Trophoblast cell (in vitro differentiated cells and primary cell): ENCODE data around the gene CELF6.

ENCODE experiments used
- DNase-seq, 2 donors: peaks; one replicate each; pipeline ENCODE4 v3.0.0-alpha.2; 2016
- H2AFZ ChIP-seq: 2 replicates; pipeline ENCODE4 v1.6.1; 2013; ENCODE audit warnings: low read length, moderate library complexity, mild to moderate bottlenecking; ENCODE audit not compliant: insufficient read depth, poor library complexity
- H2AK5ac ChIP-seq: 2 replicates; pipeline ENCODE4 v1.6.1; 2013; ENCODE audit warnings: mild to moderate bottlenecking, low read length
- H2BK120ac ChIP-seq: 2 replicates; pipeline ENCODE4 v1.6.1; 2013; ENCODE audit warnings: low read length, mild to moderate bottlenecking, moderate library complexity; ENCODE audit not compliant: insufficient read depth, poor library complexity
- H2BK12ac ChIP-seq: 2 replicates; pipeline ENCODE4 v1.6.1; 2013; ENCODE audit warnings: mild to moderate bottlenecking, low read length, moderate library complexity
- H2BK5ac ChIP-seq: 2 replicates; pipeline ENCODE4 v1.6.1; 2013; ENCODE audit warnings: low read length, low read depth, moderate library complexity, mild to moderate bottlenecking; ENCODE audit not compliant: poor library complexity
- H3K14ac ChIP-seq: 2 replicates; pipeline ENCODE4 v1.6.1; 2013; ENCODE audit warnings: mild to moderate bottlenecking, low read length
- H3K18ac ChIP-seq: 2 replicates; pipeline ENCODE4 v1.6.1; 2013; ENCODE audit warnings: mild to moderate bottlenecking, low read length
- H3K23ac ChIP-seq: 2 replicates; pipeline ENCODE4 v1.6.1; 2013; ENCODE audit warnings: low read length
- H3K27ac ChIP-seq: 2 replicates; pipeline ENCODE4 v1.5.1; 2013; ENCODE audit warnings: low read depth, mild to moderate bottlenecking, inconsistent platforms, low read length, moderate library complexity
- H3K27me3 ChIP-seq: 2 replicates; pipeline ENCODE4 v1.6.1; 2013; ENCODE audit warnings: inconsistent platforms, mild to moderate bottlenecking, low read length, moderate library complexity; ENCODE audit not compliant: insufficient read depth
- H3K36me3 ChIP-seq, 2 experiments: 1 replicate in 1 of 2; 2 replicates in 1 of 2; pipeline ENCODE4 v1.6.1; 2013; ENCODE audit warnings: low read length in 2 of 2, mild to moderate bottlenecking in 2 of 2, moderate library complexity in 1 of 2; ENCODE audit not compliant: insufficient read depth in 2 of 2, control insufficient read depth in 1 of 2
- H3K4ac ChIP-seq: 2 replicates; pipeline ENCODE4 v1.6.1; 2013; ENCODE audit warnings: low read depth, mild to moderate bottlenecking, low read length, moderate library complexity
- H3K4me1 ChIP-seq, 2 experiments: 1 replicate in 1 of 2; 2 replicates in 1 of 2; pipeline ENCODE4 v1.6.1; 2013; ENCODE audit warnings: low read length in 2 of 2, mild to moderate bottlenecking in 2 of 2, moderate library complexity in 1 of 2; ENCODE audit not compliant: insufficient read depth in 2 of 2, control insufficient read depth in 1 of 2
- H3K4me2 ChIP-seq: 2 replicates; pipeline ENCODE4 v1.6.1; 2013; ENCODE audit warnings: inconsistent platforms, mild to moderate bottlenecking, low read length, moderate library complexity
- H3K4me3 ChIP-seq: 2 replicates; pipeline ENCODE4 v1.5.1; 2013; ENCODE audit warnings: mild to moderate bottlenecking, low read depth, low read length, inconsistent platforms
- H3K79me1 ChIP-seq: one replicate; pipeline ENCODE4 v1.6.1; 2013; ENCODE audit warnings: low read length
- H3K79me2 ChIP-seq: 2 replicates; pipeline ENCODE4 v1.6.1; 2013; ENCODE audit warnings: low read length, mild to moderate bottlenecking; ENCODE audit not compliant: control insufficient read depth, insufficient read depth, poor library complexity
- H3K9ac ChIP-seq: 2 replicates; pipeline ENCODE4 v1.6.1; 2013; ENCODE audit warnings: mild to moderate bottlenecking, low read length
- H3K9me3 ChIP-seq: 2 replicates; pipeline ENCODE4 v1.6.1; 2013; ENCODE audit warnings: low read depth, mild to moderate bottlenecking, control low read depth, inconsistent platforms, low read length; ENCODE audit not compliant: insufficient read depth
- H4K12ac ChIP-seq: 2 replicates; pipeline ENCODE4 v1.6.1; 2013; ENCODE audit warnings: low read depth, mild to moderate bottlenecking, low read length, moderate library complexity
- H4K8ac ChIP-seq: 2 replicates; pipeline ENCODE4 v1.6.1; 2013; ENCODE audit warnings: low read depth, mild to moderate bottlenecking, low read length, moderate library complexity
- H4K91ac ChIP-seq: one replicate; pipeline ENCODE4 v1.6.1; 2013; ENCODE audit warnings: low read depth, mild to moderate bottlenecking, low read length, moderate library complexity
- WGBS: extraction: QIAGEN DNeasy Blood & Tissue Kit; methylation state at CpG from one replicate; pipeline ENCODE4 v1.1.7; 2013; ENCODE audit warnings: missing lambda C conversion rate; ENCODE audit not compliant: insufficient read length, insufficient coverage; ENCODE audit errors: extremely low coverage; 5-methylcytosine and 5-hydroxymethylcytosine counted together

CELF6 gene

DNA sequence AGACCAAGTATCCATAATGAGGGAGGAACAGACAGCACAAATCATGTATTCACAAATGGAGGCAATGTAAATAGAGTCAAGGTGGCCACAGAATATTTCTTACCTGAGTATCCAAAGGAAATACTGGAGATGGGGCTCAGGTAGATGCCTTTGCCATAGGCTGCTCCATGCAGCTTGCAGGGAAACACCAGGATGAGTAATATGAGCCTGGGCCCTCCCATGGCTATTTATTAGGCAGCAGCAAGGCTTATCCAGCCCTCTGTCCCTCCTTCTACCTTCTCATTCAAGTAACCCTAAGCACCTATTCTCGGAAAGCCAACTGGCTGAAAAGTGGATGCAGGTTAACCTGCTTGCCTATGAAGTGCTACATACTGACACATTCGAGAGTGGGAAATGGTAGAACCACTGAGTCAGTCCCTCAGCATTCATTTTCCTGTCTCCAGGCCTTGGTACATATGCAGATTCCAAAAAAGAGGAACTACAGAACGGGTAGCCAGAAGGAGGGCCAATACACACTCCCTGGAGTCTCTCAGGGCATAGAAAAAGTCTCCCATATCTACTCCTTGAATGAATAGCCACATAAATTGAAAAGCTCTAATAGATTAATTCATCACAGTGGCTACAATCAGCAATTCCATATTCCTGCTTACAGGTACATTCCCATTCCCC, 70.7 kb downstream of the CELF6 start:
- H3K27me3 ChIP-seq, result no peaks in the 10 kb centered on the region
- H4K91ac ChIP-seq, result no peak overlapping the region
- no peak for DNase-seq

DNA sequence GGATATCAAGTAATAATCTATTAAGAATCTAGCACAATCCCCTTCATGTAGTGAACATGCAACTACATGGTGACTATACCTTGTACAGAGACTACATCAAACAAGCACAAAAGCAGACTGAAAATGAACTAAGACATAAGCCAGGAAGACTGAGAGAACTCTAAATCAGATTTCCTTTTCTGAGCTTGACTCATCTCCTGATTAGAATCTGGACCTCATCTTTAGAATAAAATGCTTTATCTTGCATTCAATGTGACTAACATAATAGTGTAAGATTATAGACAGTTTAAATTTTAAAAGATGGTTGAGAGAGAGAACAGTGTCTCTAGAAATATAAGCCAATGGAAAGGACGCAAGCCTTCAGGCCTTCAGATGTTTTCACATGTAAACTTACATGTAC, 71.4 kb downstream of the CELF6 start:
- H3K4me2 ChIP-seq, result no peak overlapping the region
- no CpG with 5 or more reads among the region's 1 CpG for WGBS
- no peak overlapping the region for H3K9ac ChIP-seq
- no peak overlapping the region for H2BK5ac ChIP-seq
- no peaks in the 10 kb centered on the region for H3K27me3 ChIP-seq
- H3K36me3 ChIP-seq, result peaks cover 14 to 37% of the 10 kb centered on the region in 2 experiments
- no peaks in the 10 kb centered on the region for H3K9me3 ChIP-seq
- H2BK120ac ChIP-seq, result no peak overlapping the region
- no peak for DNase-seq
- H4K91ac ChIP-seq, result no peak overlapping the region
- H3K4me1 ChIP-seq, result no peaks in the 10 kb centered on the region
- no peak overlapping the region for H3K27ac ChIP-seq
- H3K14ac ChIP-seq, result no peak overlapping the region
- H4K12ac ChIP-seq, result no peak overlapping the region
- H3K79me2 ChIP-seq, result no peaks in the 10 kb centered on the region
- no peak overlapping the region for H3K23ac ChIP-seq
- H3K79me1 ChIP-seq, result no peaks in the 10 kb centered on the region
- H2AFZ ChIP-seq, result no peak overlapping the region
- H3K4me3 ChIP-seq, result no peak overlapping the region
- no peak overlapping the region for H3K18ac ChIP-seq
- no peak overlapping the region for H2AK5ac ChIP-seq
- H4K8ac ChIP-seq, result no peak overlapping the region
- H3K4ac ChIP-seq, result no peak overlapping the region
- no peak overlapping the region for H2BK12ac ChIP-seq

More for the DNA sequence above, 70.7 kb downstream of the CELF6 start:
- no peaks in the 10 kb centered on the region for H3K79me2 ChIP-seq
- no peak overlapping the region for H3K23ac ChIP-seq
- no peak overlapping the region for H3K27ac ChIP-seq
- no peak overlapping the region for H4K8ac ChIP-seq
- H2BK12ac ChIP-seq, result no peak overlapping the region
- H3K9ac ChIP-seq, result no peak overlapping the region
- no peak overlapping the region for H2AFZ ChIP-seq
- H3K9me3 ChIP-seq, result no peaks in the 10 kb centered on the region
- H2BK120ac ChIP-seq, result no peak overlapping the region
- no peaks in the 10 kb centered on the region for H3K79me1 ChIP-seq
- H3K14ac ChIP-seq, result no peak overlapping the region
- H3K36me3 ChIP-seq, result peaks cover 16 to 37% of the 10 kb centered on the region in 2 experiments
- no peak overlapping the region for H2BK5ac ChIP-seq
- no peak overlapping the region for H3K18ac ChIP-seq
- H3K4me1 ChIP-seq, result no peaks in the 10 kb centered on the region
- H3K4ac ChIP-seq, result no peak overlapping the region
- H4K12ac ChIP-seq, result no peak overlapping the region
- no peak overlapping the region for H3K4me3 ChIP-seq
- WGBS, result no CpG with 5 or more reads among the region's 3 CpGs
- H3K4me2 ChIP-seq, result no peak overlapping the region
- H2AK5ac ChIP-seq, result no peak overlapping the region

DNA sequence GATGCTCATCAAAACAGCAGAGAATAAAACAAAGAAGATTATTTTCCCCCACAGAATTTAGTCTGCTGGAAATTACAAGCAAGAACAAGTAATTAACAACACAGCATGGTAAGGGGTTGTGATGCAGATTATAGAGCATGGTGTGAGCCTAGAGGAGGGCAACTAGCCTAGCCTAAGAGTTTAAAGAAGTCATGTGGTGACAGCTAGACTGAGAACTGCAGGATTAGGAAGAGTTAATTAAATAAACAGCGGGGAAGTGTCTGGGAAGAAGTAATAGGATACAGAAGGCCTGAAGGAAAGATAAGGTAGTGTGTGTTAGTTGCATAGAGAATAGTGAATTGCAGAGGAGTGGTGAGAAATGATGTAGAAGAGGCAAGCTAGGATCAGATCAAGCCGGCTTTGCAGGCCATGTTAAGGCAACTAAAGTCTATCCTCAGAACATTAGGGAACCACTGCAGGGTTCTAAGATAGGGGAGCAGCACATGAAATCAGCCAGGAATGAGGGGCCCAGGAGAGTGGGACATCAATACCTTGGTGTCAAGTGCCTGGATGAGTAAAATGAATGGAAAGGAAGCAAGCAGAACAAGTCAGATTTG, 77.1 kb downstream of the CELF6 start:
- H2BK120ac ChIP-seq, result no peak overlapping the region
- H3K4me1 ChIP-seq, result peaks cover 0 to 1% of the 10 kb centered on the region in 2 experiments
- no peak overlapping the region for H3K4me3 ChIP-seq
- no peak overlapping the region for H3K23ac ChIP-seq
- no peak for DNase-seq
- no peak overlapping the region for H4K8ac ChIP-seq
- no peak overlapping the region for H2AK5ac ChIP-seq
- peaks cover 2% of the 10 kb centered on the region for H3K79me1 ChIP-seq
- H3K9me3 ChIP-seq, result no peaks in the 10 kb centered on the region
- peaks cover 7 to 24% of the 10 kb centered on the region in 2 experiments for H3K36me3 ChIP-seq
- H3K9ac ChIP-seq, result no peak overlapping the region
- H2BK5ac ChIP-seq, result no peak overlapping the region
- no peak overlapping the region for H3K4me2 ChIP-seq
- WGBS, result no CpG with 5 or more reads among the region's 2 CpGs
- no peak overlapping the region for H3K27ac ChIP-seq
- H2AFZ ChIP-seq, result no peak overlapping the region
- no peak overlapping the region for H3K18ac ChIP-seq
- no peaks in the 10 kb centered on the region for H3K27me3 ChIP-seq
- H2BK12ac ChIP-seq, result no peak overlapping the region
- H3K4ac ChIP-seq, result no peak overlapping the region
- no peak overlapping the region for H4K91ac ChIP-seq
- H3K14ac ChIP-seq, result no peak overlapping the region
- no peak overlapping the region for H4K12ac ChIP-seq
- H3K79me2 ChIP-seq, result no peaks in the 10 kb centered on the region

- H4K12ac ChIP-seq, result no peak overlapping the region
- no peak overlapping the region for H2AFZ ChIP-seq
- DNase-seq, result no peak
- peaks cover 8 to 10% of the 10 kb centered on the region in 2 experiments for H3K4me1 ChIP-seq
- H4K8ac ChIP-seq, result no peak overlapping the region
- no peak overlapping the region for H3K9ac ChIP-seq
- no peak overlapping the region for H3K4me3 ChIP-seq
- H3K79me2 ChIP-seq, result no peaks in the 10 kb centered on the region
- H2BK5ac ChIP-seq, result no peak overlapping the region
- H3K27me3 ChIP-seq, result no peaks in the 10 kb centered on the region
- H3K14ac ChIP-seq, result no peak overlapping the region
- no peaks in the 10 kb centered on the region for H3K9me3 ChIP-seq
- H4K91ac ChIP-seq, result no peak overlapping the region
- H2BK120ac ChIP-seq, result no peak overlapping the region
- H3K23ac ChIP-seq, result no peak overlapping the region
- H2AK5ac ChIP-seq, result no peak overlapping the region
- peaks cover 11% of the 10 kb centered on the region for H3K79me1 ChIP-seq
- H2BK12ac ChIP-seq, result no peak overlapping the region
- no peak overlapping the region for H3K18ac ChIP-seq
- peaks cover 7 to 22% of the 10 kb centered on the region in 2 experiments for H3K36me3 ChIP-seq
- no peak overlapping the region for H3K27ac ChIP-seq
- no peak overlapping the region for H3K4ac ChIP-seq
- H3K4me2 ChIP-seq, result no peak overlapping the region
Observed at GRCh38 chr15:72239652-72240051, 80.3 kb downstream of the CELF6 start.
